HG03039 (cell line): ENCODE measurements around the gene ZNHIT6.

Experiments
- ATAC-seq: cut with Tn5 transposase; IDR thresholded peaks from one replicate; pipeline ENCODE4 v1.9.1; 2021; ENCODE audit warnings: mild to moderate bottlenecking, moderate library complexity; ENCODE audit not compliant: unreplicated experiment

The ZNHIT6 gene

GRCh38 chr1:85623061-85623471, 85.2 kb downstream of the ZNHIT6 start:
- no peak for ATAC-seq

DNA sequence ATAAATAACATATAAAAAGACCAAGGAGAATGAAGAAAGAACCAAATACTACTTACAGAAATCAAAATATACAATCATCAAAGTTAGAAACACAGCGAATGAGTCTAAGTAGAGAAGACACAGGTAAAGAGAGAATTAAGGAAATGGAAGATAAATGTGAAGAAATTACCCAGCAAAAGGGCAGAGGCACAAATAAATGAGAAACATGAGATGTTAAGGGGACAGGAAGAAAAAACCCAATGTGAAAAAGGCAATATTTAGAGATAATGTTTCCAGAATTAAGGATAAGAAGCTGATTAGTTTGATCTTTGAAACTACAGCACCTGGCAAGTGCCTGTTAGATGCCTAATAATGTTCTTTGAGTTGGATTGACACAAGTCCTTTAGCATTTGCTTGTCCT, 86.8 kb downstream of the ZNHIT6 start:
- ATAC-seq = no peak

DNA sequence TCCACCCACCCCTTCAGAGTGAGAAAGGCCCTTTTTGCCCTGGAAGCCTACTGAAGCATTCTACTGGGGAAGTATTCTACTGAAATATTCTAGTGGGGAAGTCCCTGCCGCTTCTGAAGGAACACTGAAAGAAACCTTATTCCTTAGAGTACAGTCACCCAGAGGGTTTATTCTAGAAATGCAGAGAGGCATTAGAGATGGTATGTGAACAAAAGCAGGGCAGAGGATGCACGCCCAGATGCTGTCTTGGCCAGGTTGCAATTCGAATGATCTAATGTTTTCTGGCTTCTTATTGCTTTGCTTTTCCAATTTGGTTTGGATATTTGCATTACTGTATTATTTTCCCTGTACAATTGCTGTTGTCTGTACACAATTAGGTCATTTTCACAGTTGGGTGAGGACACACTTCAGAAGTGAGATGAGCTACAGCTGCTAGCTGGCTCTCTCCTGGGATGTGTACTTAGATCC, 90.6 kb downstream of the ZNHIT6 start:
- ATAC-seq = no peak

DNA sequence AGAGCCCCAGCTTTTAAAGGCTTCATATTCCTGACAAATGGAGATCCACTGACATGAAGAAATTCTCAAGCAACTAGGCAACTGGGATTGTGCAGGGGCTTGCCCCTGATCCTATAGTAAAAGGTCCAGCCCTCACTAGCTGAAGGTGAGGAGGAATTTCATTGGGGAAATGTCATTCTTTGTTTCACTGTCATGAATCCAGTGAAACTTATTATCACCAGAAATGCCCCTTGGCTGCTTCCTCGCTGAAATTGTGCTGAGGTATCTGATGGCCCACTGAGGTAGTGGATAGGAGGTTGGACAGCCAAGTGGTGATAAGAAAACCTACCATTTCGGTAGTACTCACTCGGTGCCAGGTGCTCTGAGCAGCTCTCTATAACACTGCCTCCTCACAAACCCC, 91.5 kb downstream of the ZNHIT6 start:
- no peak for ATAC-seq

DNA sequence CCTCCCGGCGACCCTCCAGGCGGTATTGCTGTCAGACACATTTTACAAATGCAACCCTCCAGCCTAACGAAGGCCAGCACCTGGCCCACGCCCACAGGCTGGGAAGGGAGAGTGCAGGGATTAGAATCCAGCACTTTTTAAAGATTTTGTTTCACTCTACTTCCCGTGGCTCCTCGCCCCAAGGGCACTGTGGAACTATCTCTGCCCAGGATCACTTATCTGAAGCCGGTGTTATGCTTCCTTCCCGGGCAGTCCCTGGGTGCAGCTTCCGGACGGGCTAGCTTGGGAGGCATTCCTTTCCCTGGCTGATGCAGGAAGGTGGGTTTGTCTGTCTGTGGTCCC, 91.9 kb downstream of the ZNHIT6 start:
- ATAC-seq = no peak

DNA sequence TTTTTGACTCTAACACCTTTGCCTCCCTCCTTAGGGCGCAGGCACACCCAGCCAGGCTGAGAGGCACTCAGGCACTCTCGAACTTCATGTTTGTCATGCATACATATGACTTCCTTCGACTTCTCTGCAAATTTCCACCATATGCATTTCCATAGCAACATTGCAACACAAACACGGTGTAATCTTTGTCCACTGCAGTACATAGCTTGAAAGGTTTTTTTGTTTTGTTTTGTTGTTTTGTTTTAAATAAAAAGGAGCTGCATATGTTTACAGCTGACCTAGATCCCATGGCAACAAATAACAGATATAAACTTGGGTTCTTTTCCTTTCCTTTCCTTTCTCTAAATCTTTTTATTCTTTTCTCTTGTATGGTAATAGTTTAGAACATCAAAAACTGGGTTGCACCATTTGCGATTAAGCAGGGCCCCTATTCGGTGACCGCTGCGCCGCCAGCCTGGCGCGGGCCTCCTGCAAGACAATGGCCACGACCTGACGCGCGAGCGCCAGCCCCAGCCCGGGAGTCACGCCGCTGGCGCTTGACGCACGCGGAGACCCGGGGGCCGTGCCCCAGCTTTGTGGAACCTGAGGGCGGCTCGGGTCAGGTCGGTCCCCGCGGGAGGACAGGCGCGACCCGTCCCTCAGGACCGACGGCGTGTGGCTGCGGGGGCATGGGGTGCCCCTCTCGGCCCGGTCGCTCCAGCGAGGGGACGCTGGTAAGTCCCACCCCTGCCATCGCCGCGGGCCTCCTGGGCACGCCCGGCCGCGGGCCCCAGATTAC, 92.5 kb downstream of the ZNHIT6 start:
- ATAC-seq = no peak

GRCh38 chr1:85612704-85613361, 95.4 kb downstream of the ZNHIT6 start:
- no peak for ATAC-seq

DNA sequence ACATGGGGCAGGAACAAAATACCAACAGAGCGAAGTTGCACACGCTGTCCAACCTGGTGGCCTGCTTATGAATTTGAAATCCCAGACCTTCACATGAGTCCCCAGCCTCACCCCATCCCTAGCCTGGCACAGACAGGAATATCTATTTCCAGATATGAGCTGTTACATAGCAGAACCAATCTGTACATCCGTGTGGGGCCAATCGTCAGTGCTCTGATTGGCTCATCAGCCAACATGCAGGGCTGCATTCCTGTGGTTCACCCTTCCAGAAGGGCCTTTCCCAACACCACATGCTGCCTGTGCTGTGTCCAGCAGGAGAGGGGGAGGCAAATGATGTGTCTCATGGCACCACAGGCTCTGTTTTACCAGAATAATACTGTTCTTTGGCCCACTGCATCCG, 96.4 kb downstream of the ZNHIT6 start:
- no peak for ATAC-seq

DNA sequence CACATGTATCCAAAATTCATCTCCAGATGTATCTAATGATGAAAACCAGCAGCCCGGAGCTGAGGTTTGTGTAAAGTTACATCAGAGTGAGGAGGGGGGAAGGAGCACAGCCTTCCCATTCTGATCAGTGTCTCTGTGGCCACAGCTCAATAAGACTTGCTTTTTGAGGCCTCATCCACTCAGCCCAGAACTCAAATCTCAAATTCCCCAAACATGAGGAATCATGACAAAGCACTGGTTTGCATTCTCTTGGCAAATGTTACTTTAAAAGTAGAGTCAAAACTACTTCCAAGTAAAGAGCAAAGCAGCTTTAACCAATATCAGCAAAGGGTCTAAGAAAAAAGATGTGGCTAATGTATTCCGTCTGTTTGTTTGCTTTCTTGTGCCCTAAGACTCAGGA, 96.8 kb downstream of the ZNHIT6 start:
- ATAC-seq = no peak

DNA sequence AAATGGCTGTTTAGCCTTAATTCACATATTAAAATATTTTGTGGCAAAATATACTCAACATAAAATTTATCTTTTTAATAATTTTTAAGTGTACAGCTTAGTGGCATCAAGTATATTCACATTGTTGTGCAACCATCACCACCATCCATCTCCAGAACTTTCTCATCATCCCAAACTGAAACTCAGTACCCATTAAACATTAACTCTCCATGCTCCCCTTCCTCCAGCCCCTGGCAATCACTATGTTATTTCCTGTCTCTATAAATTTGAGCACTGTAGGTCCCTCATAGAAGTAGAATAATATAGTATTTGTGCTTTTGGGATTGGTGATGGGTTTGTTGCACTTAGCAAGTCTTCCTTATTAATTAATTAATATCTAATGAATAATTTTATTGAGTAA, 98.3 kb downstream of the ZNHIT6 start:
- no peak for ATAC-seq

GRCh38 chr1:85608851-85609250, 99.4 kb downstream of the ZNHIT6 start:
- ATAC-seq = no peak

- ATAC-seq = no peak
Measured at GRCh38 chr1:85607921-85608265, 100.3 kb downstream of the ZNHIT6 start.

DNA sequence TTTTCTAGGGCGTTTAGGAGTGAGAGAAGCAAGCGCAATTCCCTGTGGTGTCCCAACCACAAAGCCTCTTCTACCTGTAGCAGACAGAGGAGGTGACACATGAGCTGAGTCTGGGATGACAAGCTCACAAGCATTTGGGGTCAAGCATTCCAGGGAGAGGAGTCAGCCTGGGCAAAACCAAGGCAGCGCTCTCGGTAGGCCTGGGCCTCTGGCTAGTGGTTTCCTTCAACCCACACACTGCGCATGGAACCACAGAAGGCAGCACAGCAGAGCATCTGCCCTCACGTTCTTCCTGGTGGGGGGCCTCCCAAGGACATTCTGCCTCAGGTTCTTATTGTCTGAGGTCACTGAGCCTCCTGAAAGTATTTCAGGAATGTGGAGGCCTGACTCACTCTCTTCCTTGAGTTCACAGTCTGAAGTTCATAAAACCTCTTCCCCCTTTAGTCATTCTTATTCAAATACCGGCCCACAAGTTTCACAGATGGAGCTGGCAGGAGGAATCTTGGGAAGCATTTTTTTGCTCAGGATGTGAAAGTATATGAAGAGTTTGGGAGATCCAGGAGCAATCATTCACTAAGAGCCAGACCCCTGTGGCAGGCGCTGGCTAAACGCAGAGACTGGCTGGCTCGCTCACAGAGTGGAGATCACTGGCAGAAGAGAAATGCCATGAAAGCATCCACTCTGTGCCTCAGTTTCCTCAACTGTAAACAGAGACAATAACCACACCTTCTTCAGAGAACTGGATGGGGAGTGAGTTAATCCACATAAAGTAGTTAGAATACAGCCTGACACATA, 100.9 kb downstream of the ZNHIT6 start:
- ATAC-seq = no peak

DNA sequence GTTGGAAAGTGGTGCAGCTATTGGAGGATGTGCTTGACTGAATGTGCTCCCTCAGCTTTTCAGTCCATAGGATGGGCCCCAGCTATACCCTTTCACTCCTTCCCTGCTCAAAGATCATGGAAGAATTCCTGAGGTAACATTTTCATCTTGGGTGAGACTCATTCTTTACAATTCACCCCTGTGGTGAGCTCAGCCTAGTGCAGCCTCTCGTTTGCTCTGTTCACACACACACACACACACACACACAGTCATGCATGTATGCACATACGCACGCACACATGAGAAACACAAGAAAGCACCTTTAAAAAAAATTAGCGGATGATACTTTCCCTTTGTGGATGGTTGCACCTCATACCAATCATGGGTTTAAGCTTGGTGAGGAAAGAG, 101.8 kb downstream of the ZNHIT6 start:
- ATAC-seq = no peak

GRCh38 chr1:85605484-85606413, 102.5 kb downstream of the ZNHIT6 start:
- no peak for ATAC-seq

- ATAC-seq = no peak
Measured at GRCh38 chr1:85604298-85604997, 103.8 kb downstream of the ZNHIT6 start.

GRCh38 chr1:85603086-85603880, 105.0 kb downstream of the ZNHIT6 start:
- ATAC-seq = no peak

DNA sequence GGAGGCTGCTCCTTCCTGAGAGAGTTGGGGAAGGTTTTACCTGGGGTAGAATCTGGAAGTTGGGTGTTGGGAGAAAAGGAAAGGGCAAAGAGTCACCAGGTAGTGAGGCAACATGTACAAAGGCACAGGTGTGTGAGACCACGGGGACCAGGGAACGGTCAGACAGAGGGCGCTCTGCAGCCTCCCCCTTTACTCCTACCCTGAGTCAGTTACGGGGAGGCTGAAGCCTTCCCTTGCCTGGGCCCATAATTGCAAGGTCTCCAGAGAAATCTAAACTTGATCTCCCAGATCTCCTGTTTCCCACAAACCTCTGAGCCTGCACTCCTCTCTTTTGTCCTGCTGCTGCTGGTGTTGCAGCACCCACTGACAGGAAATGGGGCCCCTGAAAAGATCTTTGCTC, 105.7 kb downstream of the ZNHIT6 start:
- no peak for ATAC-seq

GRCh38 chr1:85601901-85602300, 106.3 kb downstream of the ZNHIT6 start:
- no peak for ATAC-seq
